ENCODE results near the gene VMO1.

Gene VMO1

DNA sequence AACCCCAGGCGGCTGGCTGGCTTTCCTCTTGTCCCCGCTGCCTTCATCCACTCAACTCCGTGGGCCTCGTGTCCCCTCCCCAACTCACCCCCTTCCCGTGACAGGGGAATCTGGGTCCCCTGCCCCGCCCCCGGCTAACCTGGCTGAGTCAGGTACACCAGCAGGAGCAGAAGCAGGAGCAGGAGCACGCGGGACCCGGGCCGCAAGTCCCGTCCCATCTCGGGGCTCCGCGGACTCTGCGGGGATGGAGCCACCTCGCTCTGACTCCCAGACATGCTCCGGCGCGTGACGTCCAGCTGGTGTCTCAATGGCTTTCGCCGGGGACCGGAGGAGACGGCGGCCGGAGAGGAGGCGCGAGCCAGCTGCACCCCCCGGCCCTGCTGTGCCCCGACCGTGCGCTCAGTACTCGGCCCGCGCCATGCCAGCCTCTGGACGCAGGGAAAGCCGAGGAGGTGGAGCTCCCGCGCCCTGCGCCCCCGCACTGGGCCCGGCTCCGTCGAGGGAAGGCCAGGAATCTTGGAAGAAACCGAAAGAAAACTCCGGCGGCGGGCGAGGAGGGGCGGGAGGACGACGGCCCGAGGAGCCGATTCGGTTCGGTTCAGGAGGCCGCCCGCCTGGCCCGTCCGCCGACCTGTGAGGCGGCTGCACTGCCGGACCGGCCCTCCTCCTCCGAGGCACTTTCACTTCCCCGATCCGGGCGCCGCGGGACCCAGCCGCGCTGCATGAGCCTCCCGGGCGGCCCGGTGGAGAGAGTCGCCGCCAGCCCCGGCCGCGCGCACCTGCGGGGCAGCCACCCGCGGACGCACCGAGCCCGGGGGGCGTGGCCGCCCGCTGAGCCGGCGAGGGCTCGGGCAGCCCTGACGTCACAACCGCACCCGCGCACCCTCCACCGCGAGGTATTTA is 46.8 kb downstream of the VMO1 start, which contains the start of the genes CXCL16 and ZMYND15:
Gene CXCL16, minus strand, starts transcription at position 807 of the 903 bp plus-strand sequence. Its CDS starts 589 bp downstream, at position 218.
Gene ZMYND15, plus strand, starts transcription at position 712 of the 903 bp plus-strand sequence. CDS start 716 bp downstream, outside the sequence.
- TF ChIP-seq, protein P1, sequence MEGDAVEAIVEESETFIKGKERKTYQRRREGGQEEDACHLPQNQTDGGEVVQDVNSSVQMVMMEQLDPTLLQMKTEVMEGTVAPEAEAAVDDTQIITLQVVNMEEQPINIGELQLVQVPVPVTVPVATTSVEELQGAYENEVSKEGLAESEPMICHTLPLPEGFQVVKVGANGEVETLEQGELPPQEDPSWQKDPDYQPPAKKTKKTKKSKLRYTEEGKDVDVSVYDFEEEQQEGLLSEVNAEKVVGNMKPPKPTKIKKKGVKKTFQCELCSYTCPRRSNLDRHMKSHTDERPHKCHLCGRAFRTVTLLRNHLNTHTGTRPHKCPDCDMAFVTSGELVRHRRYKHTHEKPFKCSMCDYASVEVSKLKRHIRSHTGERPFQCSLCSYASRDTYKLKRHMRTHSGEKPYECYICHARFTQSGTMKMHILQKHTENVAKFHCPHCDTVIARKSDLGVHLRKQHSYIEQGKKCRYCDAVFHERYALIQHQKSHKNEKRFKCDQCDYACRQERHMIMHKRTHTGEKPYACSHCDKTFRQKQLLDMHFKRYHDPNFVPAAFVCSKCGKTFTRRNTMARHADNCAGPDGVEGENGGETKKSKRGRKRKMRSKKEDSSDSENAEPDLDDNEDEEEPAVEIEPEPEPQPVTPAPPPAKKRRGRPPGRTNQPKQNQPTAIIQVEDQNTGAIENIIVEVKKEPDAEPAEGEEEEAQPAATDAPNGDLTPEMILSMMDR (IDR thresholded peaks at IDR 0.05; ENCODE audit: insufficient read depth, missing control alignments), result no peak
- FAIRE-seq (no peak), DNase-seq (ENCODE audit: insufficient read length, low spot score) (peak; percentile 76)

DNA sequence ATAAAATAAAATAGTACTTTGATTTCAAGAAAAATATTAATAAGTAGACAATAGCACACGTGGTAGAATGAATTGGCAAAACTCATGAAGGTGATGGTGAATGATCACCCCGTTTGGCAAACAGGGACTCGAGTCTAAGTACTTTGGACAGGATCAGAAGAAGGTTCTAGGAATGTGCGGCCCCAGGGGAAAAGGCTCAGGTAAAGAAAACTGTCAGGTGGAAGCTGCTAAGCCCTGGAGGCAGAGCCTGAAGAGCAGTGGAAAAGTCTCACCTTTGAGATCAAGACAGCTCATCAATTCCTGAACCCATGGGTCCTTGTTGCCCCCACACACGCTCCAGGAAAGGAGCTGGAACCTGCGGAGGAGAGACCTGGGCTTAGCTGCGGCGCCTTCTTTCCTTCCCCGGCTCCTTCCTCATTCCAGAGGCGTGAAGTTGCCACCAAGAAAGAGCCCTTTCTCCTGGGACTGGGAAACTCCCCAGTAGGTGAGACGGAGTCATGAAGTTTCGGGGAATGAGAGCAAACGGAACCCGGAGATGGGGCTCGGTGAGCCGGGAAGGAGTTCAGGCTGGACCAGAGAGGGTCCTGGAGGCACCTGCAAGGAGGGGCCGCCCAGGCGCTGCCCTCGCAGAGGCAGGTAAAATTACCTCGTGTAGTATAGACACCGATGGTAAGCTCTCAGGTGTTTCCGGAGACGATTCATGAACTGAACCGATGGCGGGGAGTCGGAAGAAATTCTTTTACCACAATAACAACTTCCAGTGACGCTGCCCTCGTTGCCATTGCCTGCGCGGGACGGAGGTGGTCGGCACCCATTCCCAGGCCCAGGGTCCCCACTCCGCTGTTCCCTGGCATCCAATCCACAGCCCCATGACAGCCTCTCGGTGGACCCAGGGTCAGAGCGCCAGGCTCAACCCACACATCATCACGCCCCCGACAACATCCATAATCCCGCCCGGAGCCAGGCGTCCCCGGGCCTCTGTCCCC is 47.7 kb downstream of the VMO1 start:
- TF ChIP-seq, protein P1 (IDR thresholded peaks at IDR 0.05; ENCODE audit: insufficient read depth, missing control alignments), result no peak
- no peak for FAIRE-seq

DNA sequence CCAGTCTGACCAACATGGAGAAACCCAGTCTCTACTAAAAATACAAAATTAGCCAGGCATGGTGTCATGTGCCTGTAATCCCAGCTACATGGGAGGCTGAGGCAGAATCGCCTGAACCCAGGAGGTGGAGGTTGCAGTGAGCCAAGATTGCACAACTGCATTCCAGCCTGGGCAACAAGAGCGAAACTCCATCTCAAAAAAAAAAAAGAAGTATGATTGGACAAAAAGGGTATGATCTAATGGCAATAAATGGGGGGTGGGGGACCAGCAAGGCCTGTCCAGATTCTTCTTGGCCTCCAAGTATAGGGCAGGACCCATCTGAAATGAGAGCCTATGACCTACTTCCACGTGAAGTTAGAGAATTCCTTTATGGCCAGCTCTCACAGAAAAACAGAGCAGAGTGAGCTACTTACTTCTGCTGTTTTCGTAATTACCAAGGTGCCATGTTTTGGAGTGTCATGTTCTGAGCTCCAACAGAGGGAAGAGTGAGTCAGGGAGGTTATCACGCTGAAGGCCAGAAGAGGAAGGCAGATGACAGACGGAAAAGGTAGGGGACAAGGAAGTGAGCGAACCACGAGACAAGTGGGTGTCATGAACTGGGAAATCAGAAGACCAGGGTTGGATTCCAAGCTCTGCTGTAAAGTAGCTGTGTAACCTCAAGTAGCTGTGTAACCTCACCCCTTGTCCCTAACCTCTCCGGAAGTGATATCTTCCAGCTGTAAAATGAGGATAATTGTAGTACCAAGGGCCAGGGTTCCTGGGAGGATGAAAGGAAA is 50.1 kb downstream of the VMO1 start:
- TF ChIP-seq, protein P1 (IDR thresholded peaks at IDR 0.05; ENCODE audit: insufficient read depth, missing control alignments), result no peak
- no peak for DNase-seq (ENCODE audit: insufficient read length, low spot score)
- no peak for FAIRE-seq

More for the DNA sequence above, 47.7 kb downstream of the VMO1 start:
- no peak for DNase-seq (ENCODE audit: insufficient read length, low spot score)
